ENCODE measurements around the gene ADCY9.
"Not testable (repeated sequence)": the region's sequence is repeated elsewhere in the genome, so short reads cannot be mapped to it uniquely, and the experiment has no call there.

ADCY9 gene

GRCh38 chr16:3938843-3939624, 177.2 kb downstream of the ADCY9 start:
- intact Hi-C loops (cut with DNase I), result no loop called here
- peak in 7 of 10 donors; percentile 30 to 91 (median 57) for DNase-seq

GRCh38 chr16:3938471-3938842, 177.8 kb downstream of the ADCY9 start:
- DNase-seq, result peak in 2 of 10 donors; percentile 70 to 75
- intact Hi-C loops (cut with DNase I), result no loop called here

- peak in 2 of 10 donors; percentile 57 to 70 for DNase-seq
- intact Hi-C loops (cut with DNase I), result no loop called here
These were observed 179.0 kb downstream of the ADCY9 start for GRCh38 chr16:3937066-3937875.

- DNase-seq, result peak in 2 of 10 donors; percentile 39 to 41
These were observed 180.3 kb downstream of the ADCY9 start for GRCh38 chr16:3935921-3936320.

GRCh38 chr16:3934491-3935181, 181.6 kb downstream of the ADCY9 start:
- intact Hi-C loops (cut with DNase I), result no loop called here
- DNase-seq, result peak in 2 of 10 donors; percentile 15 to 59

More at GRCh38 chr16:3935921-3936320, 180.3 kb downstream of the ADCY9 start:
- intact Hi-C loops (cut with DNase I), result no loop called here

GRCh38 chr16:3927147-3927546, 189.1 kb downstream of the ADCY9 start:
- intact Hi-C loops (cut with DNase I); DNase-seq: not testable (repeated sequence)

- intact Hi-C loops (cut with DNase I), result no loop called here
- no peak for DNase-seq
These were observed 191.5 kb downstream of the ADCY9 start for GRCh38 chr16:3924763-3925162.

GRCh38 chr16:3922241-3922640, 194.0 kb downstream of the ADCY9 start:
- intact Hi-C loops (cut with DNase I), result no loop called here
- DNase-seq, result peak in 1 of 10 donors; percentile 55

- intact Hi-C loops (cut with DNase I), result no loop called here
- DNase-seq, result peak in 1 of 10 donors; percentile 44
These were observed 196.0 kb downstream of the ADCY9 start for GRCh38 chr16:3920206-3920605.

- DNase-seq, result no peak
- intact Hi-C loops (cut with DNase I), result no loop called here
These were observed 196.8 kb downstream of the ADCY9 start for GRCh38 chr16:3919413-3919812.

- peak in 2 of 10 donors; percentile 50 to 51 for DNase-seq
- intact Hi-C loops (cut with DNase I), result no loop called here
These were observed 200.6 kb downstream of the ADCY9 start for GRCh38 chr16:3915426-3916260.

GRCh38 chr16:3912897-3913296, 203.3 kb downstream of the ADCY9 start:
- intact Hi-C loops (cut with DNase I), result no loop called here
- DNase-seq, result peak in 1 of 10 donors; percentile 32
